ENCODE measurements around the gene NAA11. TPM values are rescaled to one million over a fixed set of nuclear protein-coding genes. Genes with fewer than 3 reads are reported as not detected.

Gene NAA11
- total and polyA plus RNA-seq, 11 donors = not detected

DNA sequence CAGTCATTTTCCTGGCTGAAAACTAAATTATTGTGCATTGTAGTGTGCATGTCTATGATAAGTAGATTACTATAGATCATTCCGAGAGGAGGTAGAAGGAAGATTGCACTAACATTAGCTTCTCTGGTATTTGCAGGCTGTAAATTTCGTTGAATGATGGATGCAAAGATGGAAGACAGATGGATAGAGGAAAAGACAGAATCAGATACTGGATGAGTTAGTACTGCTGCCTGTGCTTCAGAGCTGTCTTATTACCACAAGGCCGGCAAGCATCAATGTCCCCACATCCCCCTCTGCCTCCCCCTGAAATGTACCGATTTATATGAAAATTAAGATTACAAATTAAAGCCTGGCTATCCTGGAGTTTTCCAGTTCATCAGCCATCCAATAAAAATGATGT is 17.7 kb downstream of the NAA11 start:
- TF ChIP-seq, protein P1, sequence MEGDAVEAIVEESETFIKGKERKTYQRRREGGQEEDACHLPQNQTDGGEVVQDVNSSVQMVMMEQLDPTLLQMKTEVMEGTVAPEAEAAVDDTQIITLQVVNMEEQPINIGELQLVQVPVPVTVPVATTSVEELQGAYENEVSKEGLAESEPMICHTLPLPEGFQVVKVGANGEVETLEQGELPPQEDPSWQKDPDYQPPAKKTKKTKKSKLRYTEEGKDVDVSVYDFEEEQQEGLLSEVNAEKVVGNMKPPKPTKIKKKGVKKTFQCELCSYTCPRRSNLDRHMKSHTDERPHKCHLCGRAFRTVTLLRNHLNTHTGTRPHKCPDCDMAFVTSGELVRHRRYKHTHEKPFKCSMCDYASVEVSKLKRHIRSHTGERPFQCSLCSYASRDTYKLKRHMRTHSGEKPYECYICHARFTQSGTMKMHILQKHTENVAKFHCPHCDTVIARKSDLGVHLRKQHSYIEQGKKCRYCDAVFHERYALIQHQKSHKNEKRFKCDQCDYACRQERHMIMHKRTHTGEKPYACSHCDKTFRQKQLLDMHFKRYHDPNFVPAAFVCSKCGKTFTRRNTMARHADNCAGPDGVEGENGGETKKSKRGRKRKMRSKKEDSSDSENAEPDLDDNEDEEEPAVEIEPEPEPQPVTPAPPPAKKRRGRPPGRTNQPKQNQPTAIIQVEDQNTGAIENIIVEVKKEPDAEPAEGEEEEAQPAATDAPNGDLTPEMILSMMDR (IDR thresholded peaks at IDR 0.05) = no peak
- TF ChIP-seq POLR2A (IDR thresholded peaks at IDR 0.05) = no peak

DNA sequence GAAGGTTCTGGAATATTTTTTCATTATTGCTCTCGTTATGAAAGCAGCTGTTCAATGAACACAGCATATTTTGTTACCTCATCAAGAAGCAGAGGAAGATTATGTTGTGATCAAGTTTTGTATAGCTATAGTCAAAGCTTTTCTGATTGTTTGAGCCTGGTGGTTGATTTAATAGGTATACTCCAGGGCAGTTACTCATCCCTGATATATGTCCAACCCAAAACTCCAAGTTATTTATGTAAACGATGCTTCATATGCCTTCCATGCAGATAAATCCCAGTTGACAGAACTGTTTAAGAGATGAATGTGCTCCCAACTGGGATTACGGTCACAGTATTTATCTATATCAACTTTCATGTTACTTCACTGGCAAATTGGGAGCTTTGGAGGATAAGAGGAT is 19.1 kb downstream of the NAA11 start:
- Histone ChIP-seq H3K9me3 (no peaks in the 10 kb centered on the region), H3K4me1 (no peaks in the 10 kb centered on the region), H3K4me3 (no peak overlapping the region), H3K27me3 (no peaks in the 10 kb centered on the region), H3K36me3 (no peaks in the 10 kb centered on the region), H3K27ac (no peak overlapping the region)
- ATAC-seq (no peak), DNase-seq (no peak)
- TF ChIP-seq, protein P1 (IDR thresholded peaks at IDR 0.05) = no peak
- TF ChIP-seq POLR2A (IDR thresholded peaks at IDR 0.05) = no peak
- 70 to 83% (median 74%) methylated on average over 3 of the region's 3 CpGs for WGBS, 4 donors
- intact Hi-C loops (cut with DNase I) = no loop called here

More for the DNA sequence above, 17.7 kb downstream of the NAA11 start:
- Histone ChIP-seq H3K27me3 (no peaks in the 10 kb centered on the region), H3K36me3 (no peaks in the 10 kb centered on the region), H3K4me1 (no peaks in the 10 kb centered on the region), H3K27ac (no peak overlapping the region), H3K4me3 (no peak overlapping the region), H3K9me3 (no peaks in the 10 kb centered on the region)
- WGBS, 4 donors = 77 to 86% (median 80%) methylated on average over 4 of the region's 4 CpGs
- DNase-seq = no peak
- intact Hi-C loops (cut with DNase I) = no loop called here
- no peak for ATAC-seq

DNA sequence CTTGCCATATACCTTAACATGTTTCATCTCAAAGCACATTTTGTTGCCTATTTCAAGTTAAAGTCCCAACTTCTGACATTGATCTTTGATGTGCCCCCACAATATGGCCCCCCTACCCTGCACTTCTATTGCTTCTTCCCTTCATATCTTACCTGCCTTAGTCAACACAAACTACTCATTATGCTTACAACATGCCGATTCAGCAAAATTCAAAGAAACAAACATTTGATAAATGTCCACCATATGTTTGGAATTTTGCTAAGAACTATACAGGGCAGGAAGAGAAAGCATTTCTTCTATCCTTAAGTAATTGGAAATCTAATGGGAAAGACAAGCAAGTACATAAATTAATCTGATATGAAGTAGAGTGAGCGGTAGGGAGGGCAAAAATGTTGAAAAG is 25.6 kb downstream of the NAA11 start:
- 69 to 97% (median 94%) methylated on average over 2 of the region's 2 CpGs for WGBS, 4 donors
- intact Hi-C loops (cut with DNase I) = no loop called here
- H3K36me3 ChIP-seq = no peaks in the 10 kb centered on the region
- H3K9me3 ChIP-seq = no peaks in the 10 kb centered on the region
- H3K4me1 ChIP-seq = no peaks in the 10 kb centered on the region
- TF ChIP-seq POLR2A (IDR thresholded peaks at IDR 0.05) = no peak
- TF ChIP-seq, protein P1 (IDR thresholded peaks at IDR 0.05) = no peak
- no peak for DNase-seq
- no peak overlapping the region for H3K4me3 ChIP-seq
- ATAC-seq = no peak
- no peak overlapping the region for H3K27ac ChIP-seq
- H3K27me3 ChIP-seq = no peaks in the 10 kb centered on the region

DNA sequence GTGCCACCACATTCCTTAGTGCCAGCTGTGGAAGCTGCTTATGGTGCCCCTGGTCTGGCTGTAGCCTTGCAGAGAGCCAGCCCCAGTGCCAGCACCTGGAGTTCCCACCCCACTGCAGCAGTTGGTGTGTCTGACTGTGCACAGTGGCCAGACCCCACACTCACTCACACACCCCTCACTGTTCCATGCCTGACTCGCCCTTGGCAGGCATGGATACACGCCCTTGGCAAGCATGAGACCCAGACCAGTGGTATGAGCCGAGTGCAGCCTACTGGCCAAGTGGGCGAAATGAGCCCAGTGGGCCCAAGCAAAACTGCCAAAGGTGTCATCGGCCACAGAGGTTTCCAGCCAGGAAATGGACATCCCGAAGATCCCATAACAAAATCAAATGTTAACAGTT is 27.4 kb downstream of the NAA11 start:
- 82 to 91% (median 87%) methylated on average over 6 of the region's 6 CpGs for WGBS, 4 donors
- Histone ChIP-seq H3K36me3 (no peaks in the 10 kb centered on the region), H3K27ac (no peak overlapping the region), H3K27me3 (no peaks in the 10 kb centered on the region), H3K4me1 (no peaks in the 10 kb centered on the region), H3K4me3 (no peak overlapping the region), H3K9me3 (no peaks in the 10 kb centered on the region)
- DNase-seq (peak in 1 of 5 donors; percentile 21), ATAC-seq (no peak)
- no peak for TF ChIP-seq POLR2A (IDR thresholded peaks at IDR 0.05)
- TF ChIP-seq, protein P1 (IDR thresholded peaks at IDR 0.05) = no peak
- intact Hi-C loops (cut with DNase I) = no loop called here
